ENCODE measurements around the gene HOXA5.

- TF ChIP-seq CTCF (IDR thresholded peaks at IDR 0.05), result no peak
- no peak for TF ChIP-seq POLR2A (IDR thresholded peaks at IDR 0.05)
These were observed 1.3 kb upstream of the HOXA5 start for GRCh38 chr7:27144781-27145164.
